GM12878 (cell line): ENCODE measurements around the gene TMEM174. TPM values are rescaled to one million over a fixed set of nuclear protein-coding genes. Genes with fewer than 3 reads are reported as not detected.

Experiments used
- ATAC-seq: fragments of 200-7000 bp; cut with Tn5 transposase; 3 replicates; pipeline ENCODE4 v1.9.1; 2020; ENCODE audit warnings: mild to moderate bottlenecking, moderate library complexity
- BruUV-seq: library from RNA; stranded (reverse); fragments of 400-500 nt; replicated peaks from 2 replicates; lab custom pipeline; 2021; lab: Mats Ljungman, UMichigan
- CTCF ChIA-PET: fragments of 300-600 bp; sonication (Branson Sonifier 250); formaldehyde crosslinking; extraction: SDS; loops from one replicate; lab custom pipeline; 2021; ENCODE audit warnings: inconsistent platforms; lab: Yijun Ruan, JAX
- POLR2A ChIA-PET: fragments of 350-600 bp; formaldehyde crosslinking; extraction: SDS; loops from one replicate; lab custom pipeline; 2021; ENCODE audit warnings: inconsistent platforms; lab: Charles Lee
- RAD21 ChIA-PET: fragments of 300-600 bp; sonication (Branson Sonifier 250); formaldehyde crosslinking; loops from one replicate; lab custom pipeline; 2023; ENCODE audit warnings: antibody characterized with exemption; ENCODE audit not compliant: unreplicated experiment; lab: Charles Lee
- SMC1A ChIA-PET: fragments of 300-600 bp; sonication (Branson Sonifier 250); formaldehyde crosslinking; loops from one replicate; lab custom pipeline; 2023; ENCODE audit not compliant: unreplicated experiment, uncharacterized antibody; lab: Charles Lee
- DNase-seq: peaks from one replicate; pipeline ENCODE4 v3.0.0-alpha.2; 2011; ENCODE audit warnings: low read depth, low spot score
- FAIRE-seq: peaks from 3 replicates; lab custom pipeline; 2011; peaks lifted over from hg19 to GRCh38; lab: Jason Lieb, UNC
- H2AFZ ChIP-seq: 2 replicates; pipeline ENCODE4 v1.6.0; 2011; ENCODE audit warnings: low read depth, low read length, control low read depth; ENCODE audit not compliant: control insufficient read depth
- H3K27ac ChIP-seq: 2 replicates; pipeline ENCODE4 v1.5.1; 2011; ENCODE audit warnings: control low read depth; ENCODE audit not compliant: control insufficient read depth, insufficient read depth
- H3K27me3 ChIP-seq, 2 experiments: replicated peaks in 1 of 2; 2 replicates each; pipeline versions ENCODE4 v1.6.0 to v1.6.1; 2011; ENCODE audit warnings: low read length in 1 of 2; ENCODE audit not compliant: control insufficient read depth in 2 of 2, insufficient read depth in 2 of 2
- H3K36me3 ChIP-seq, 2 experiments: 2 replicates each; pipeline ENCODE4 v1.5.1; 2011; ENCODE audit warnings: low read length in 1 of 2; ENCODE audit not compliant: control insufficient read depth in 2 of 2, insufficient read depth in 2 of 2
- H3K4me1 ChIP-seq: 2 replicates; pipeline ENCODE4 v1.6.1; 2011; ENCODE audit warnings: mild to moderate bottlenecking, low read length, moderate library complexity, mixed read lengths; ENCODE audit not compliant: control insufficient read depth, insufficient read depth
- H3K4me2 ChIP-seq: 2 replicates; pipeline ENCODE4 v1.6.0; 2011; ENCODE audit warnings: control low read depth; ENCODE audit not compliant: control insufficient read depth, insufficient read depth
- H3K4me3 ChIP-seq: fragments of 200-600 bp; sonication (generic); 2 replicates; pipeline ENCODE4 v1.5.1; 2016
- H3K79me2 ChIP-seq: 2 replicates; pipeline ENCODE4 v1.6.0; 2011; ENCODE audit warnings: low read length; ENCODE audit not compliant: control insufficient read depth, insufficient read depth
- H3K9ac ChIP-seq: 2 replicates; pipeline ENCODE4 v1.8.0; 2011; ENCODE audit warnings: low read length, control low read depth, mixed read lengths; ENCODE audit not compliant: control insufficient read depth, insufficient read depth
- H3K9me3 ChIP-seq: replicated peaks from 3 replicates; pipeline ENCODE4 v1.5.1; 2011; ENCODE audit warnings: mild to moderate bottlenecking, low read length; ENCODE audit not compliant: control insufficient read depth, insufficient read depth
- H4K20me1 ChIP-seq: 2 replicates; pipeline ENCODE4 v1.6.0; 2011; ENCODE audit not compliant: control insufficient read depth, insufficient read depth
- BMI1 ChIP-seq: fragments of 450-650 bp; IDR thresholded peaks from 2 replicates; pipeline ENCODE4 v1.6.1; 2016; ENCODE audit warnings: mild to moderate bottlenecking, moderate library complexity, borderline replicate concordance
- KDM1A ChIP-seq: fragments of 200-600 bp; sonication (generic); IDR thresholded peaks from 2 replicates; pipeline ENCODE4 v1.6.1; 2016; ENCODE audit warnings: borderline replicate concordance
- TARDBP ChIP-seq: IDR thresholded peaks from 2 replicates; pipeline ENCODE4 v1.6.1; 2016; ENCODE audit warnings: borderline replicate concordance
- YBX1 ChIP-seq: fragments of 450-650 bp; IDR thresholded peaks from 2 replicates; pipeline ENCODE4 v1.6.1; 2016; ENCODE audit warnings: antibody characterized with exemption
- WGBS: methylation state at CpG from one replicate; pipeline ENCODE4 v1.1.6; 2016; ENCODE audit warnings: low lambda C conversion rate; ENCODE audit not compliant: insufficient replicate concordance, insufficient coverage; ENCODE audit errors: missing lambda C conversion rate; 5-methylcytosine and 5-hydroxymethylcytosine counted together
- in situ Hi-C: fragments of 300-500 bp; cut with MboI; formaldehyde crosslinking; loops from 9 replicates; pipeline ENCODE4 v1.14.3; 2018; ENCODE audit warnings: mixed read lengths
- intact Hi-C: fragments of 100-400 bp; cut with micrococcal nuclease; formaldehyde crosslinking; loops from one replicate; pipeline ENCODE4 v1.14.2; 2022; ENCODE audit not compliant: unreplicated experiment
- polyA plus RNA-seq, 11 experiments: library from polyadenylated mRNA; depleted of rRNA in 4 of 11; unstranded in 6 of 11; stranded (reverse) in 5 of 11; fragments of >200 nt; fragmentation: Nextera tagmentation in 4 of 11; fragmentation: Illumina TruSeq in 1 of 11; extraction: Ambion mirVana in 4 of 11; extraction: Trizol in 1 of 11; gene quantifications; 1 replicate in 1 of 11; 2 replicates in 10 of 11; pipeline versions ENCODE4 v1.2.1 to v1.2.3, GENCODE V29; 2011 to 2016; ENCODE audit warnings: inconsistent platforms in 2 of 11, missing spikeins in 2 of 11, low read depth in 1 of 11
- total RNA-seq, 4 experiments: library from RNA; depleted of rRNA in 3 of 4; stranded (reverse); fragments of >200 nt in 3 of 4; fragmentation: Illumina TruSeq in 1 of 4; extraction: Trizol in 1 of 4; gene quantifications; 2 replicates each; pipeline versions ENCODE4 v1.2.1 to v1.2.3, GENCODE V29; 2013 to 2021

Gene TMEM174
- total and polyA plus RNA-seq, 10 of the 15 experiments (the other 5 are each of a cell fraction or from before 2014, with no cell fraction given): not detected

- ChIA-PET CTCF (no interaction called here), SMC1A (interaction anchor here (0.9 kb wide), 1 partner anchor 15 kb away, joined by 3 read pairs; no protein-coding TSS in a partner anchor), RAD21 (no interaction called here)
- no peaks in the 10 kb centered on the region for H3K4me1 ChIP-seq
- no peaks in the 10 kb centered on the region for H3K9me3 ChIP-seq
- DNase-seq (no peak), FAIRE-seq (no peak)
- no TSS peak for BruUV-seq
- H4K20me1 ChIP-seq: no peaks in the 10 kb centered on the region
- H3K4me2 ChIP-seq: no peak overlapping the region
- WGBS: 40% methylated on average over 18 of the region's 18 CpGs
- TF ChIP-seq YBX1 (no peak), TARDBP (no peak), BMI1 (no peak), KDM1A (no peak)
- TF ChIP-seq, all 136 proteins: peak for 0
- intact Hi-C loops (no loop called here), in situ Hi-C loops (no loop called here)
- Histone ChIP-seq H3K4me3 (no peak overlapping the region), H3K27ac (no peak overlapping the region), H3K27me3 (peaks cover 2 to 3% of the 10 kb centered on the region in 2 experiments; a peak in 2 of 4 replicates), H3K79me2 (no peaks in the 10 kb centered on the region), H2AFZ (no peak overlapping the region), H3K9ac (no peak overlapping the region), H3K36me3 (no peaks in the 10 kb centered on the region)
- no peak for ATAC-seq
- POLR2A ChIA-PET: no interaction called here
Observed at GRCh38 chr5:73155271-73156222, 17.4 kb upstream of the TMEM174 start.
